GM21786 (cell line): ENCODE measurements around the gene S100Z.
"Not testable (repeated sequence)": the region's sequence is repeated elsewhere in the genome, so short reads cannot be mapped to it uniquely, and the experiment has no call there.

Source experiments
- ATAC-seq: cut with Tn5 transposase; IDR thresholded peaks from one replicate; pipeline ENCODE4 v1.9.1; 2021; ENCODE audit not compliant: unreplicated experiment

S100Z gene

GRCh38 chr5:76822105-76822731 lies 27.6 kb upstream of the S100Z start:
- ATAC-seq: not testable (repeated sequence)

GRCh38 chr5:76826416-76826815 lies 23.4 kb upstream of the S100Z start:
- ATAC-seq: not testable (repeated sequence)

- no peak for ATAC-seq
These were observed 18.7 kb upstream of the S100Z start for GRCh38 chr5:76831110-76831452.

GRCh38 chr5:76836181-76836580 lies 13.6 kb upstream of the S100Z start:
- no peak for ATAC-seq

GRCh38 chr5:76836585-76836984 lies 13.2 kb upstream of the S100Z start:
- no peak for ATAC-seq

GRCh38 chr5:76838481-76839261 lies 11.1 kb upstream of the S100Z start:
- ATAC-seq: no peak

- no peak for ATAC-seq
These were observed 8.5 kb upstream of the S100Z start for GRCh38 chr5:76841361-76841760.

GRCh38 chr5:76845890-76846289 lies 3.9 kb upstream of the S100Z start:
- ATAC-seq: no peak

GRCh38 chr5:76850543-76851145 lies 830 bp downstream of the S100Z start:
- ATAC-seq: no peak

GRCh38 chr5:76851728-76852369 lies 2.0 kb downstream of the S100Z start:
- ATAC-seq: no peak

- no peak for ATAC-seq
These were observed 3.0 kb downstream of the S100Z start for GRCh38 chr5:76852772-76853171.

GRCh38 chr5:76853741-76854140 lies 3.9 kb downstream of the S100Z start:
- ATAC-seq: not testable (repeated sequence)

GRCh38 chr5:76854644-76855043 lies 4.8 kb downstream of the S100Z start:
- ATAC-seq: no peak

- ATAC-seq: not testable (repeated sequence)
These were observed 5.7 kb downstream of the S100Z start for GRCh38 chr5:76855501-76855900.

- peak; percentile 82 for ATAC-seq
These were observed 6.1 kb downstream of the S100Z start for GRCh38 chr5:76855961-76856360.

- ATAC-seq: not testable (repeated sequence)
These were observed 7.0 kb downstream of the S100Z start for GRCh38 chr5:76856800-76857199.

GRCh38 chr5:76859591-76860247 lies 9.9 kb downstream of the S100Z start:
- no peak for ATAC-seq

- ATAC-seq: no peak
These were observed 11.8 kb downstream of the S100Z start for GRCh38 chr5:76861612-76862011.

GRCh38 chr5:76863001-76863400 lies 13.2 kb downstream of the S100Z start:
- no peak for ATAC-seq

GRCh38 chr5:76866503-76866902 lies 16.7 kb downstream of the S100Z start:
- ATAC-seq: no peak

- no peak for ATAC-seq
These were observed 17.2 kb downstream of the S100Z start for GRCh38 chr5:76867038-76867437.
